Body of pancreas (tissue), 4 donors: ENCODE measurements around the gene PBX1.

ENCODE experiments used
- POLR2A ChIP-seq, 3 donors: fragments of 450-650 bp; IDR thresholded peaks; one replicate each; pipeline ENCODE4 v1.6.1; 2016; ENCODE audit warnings: antibody characterized with exemption in 3 of 3, mild to moderate bottlenecking in 2 of 3
- TF ChIP-seq, protein P1 (sequence below), 7 experiments: fragments of 450-650 bp in 4 of 7; fragments of 200-600 bp in 3 of 7; sonication (generic) in 3 of 7; IDR thresholded peaks; one replicate each; pipeline ENCODE4 v1.5.1; 2016 to 2019; ENCODE audit warnings: antibody characterized with exemption in 7 of 7

DNA sequence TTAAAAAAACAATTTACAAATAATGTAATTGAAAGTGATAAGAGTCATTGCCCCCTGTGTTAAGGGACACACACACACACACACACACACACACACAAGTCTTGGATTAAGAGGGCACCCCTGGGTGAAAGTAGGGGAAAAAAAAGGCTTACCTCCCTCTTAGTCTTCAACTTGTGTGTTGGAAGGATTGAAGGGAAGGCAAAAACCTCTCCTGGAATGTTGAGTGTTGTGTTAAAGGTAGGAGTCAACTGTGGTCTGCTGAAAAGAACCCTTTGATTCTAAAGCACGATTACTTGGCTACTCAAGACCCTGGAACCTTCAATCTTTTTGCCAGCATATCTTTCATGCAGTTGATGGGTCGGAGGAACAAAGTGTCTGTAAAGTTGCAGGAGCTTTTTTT, 6.4 kb downstream of the PBX1 start:
- TF ChIP-seq, protein P1, sequence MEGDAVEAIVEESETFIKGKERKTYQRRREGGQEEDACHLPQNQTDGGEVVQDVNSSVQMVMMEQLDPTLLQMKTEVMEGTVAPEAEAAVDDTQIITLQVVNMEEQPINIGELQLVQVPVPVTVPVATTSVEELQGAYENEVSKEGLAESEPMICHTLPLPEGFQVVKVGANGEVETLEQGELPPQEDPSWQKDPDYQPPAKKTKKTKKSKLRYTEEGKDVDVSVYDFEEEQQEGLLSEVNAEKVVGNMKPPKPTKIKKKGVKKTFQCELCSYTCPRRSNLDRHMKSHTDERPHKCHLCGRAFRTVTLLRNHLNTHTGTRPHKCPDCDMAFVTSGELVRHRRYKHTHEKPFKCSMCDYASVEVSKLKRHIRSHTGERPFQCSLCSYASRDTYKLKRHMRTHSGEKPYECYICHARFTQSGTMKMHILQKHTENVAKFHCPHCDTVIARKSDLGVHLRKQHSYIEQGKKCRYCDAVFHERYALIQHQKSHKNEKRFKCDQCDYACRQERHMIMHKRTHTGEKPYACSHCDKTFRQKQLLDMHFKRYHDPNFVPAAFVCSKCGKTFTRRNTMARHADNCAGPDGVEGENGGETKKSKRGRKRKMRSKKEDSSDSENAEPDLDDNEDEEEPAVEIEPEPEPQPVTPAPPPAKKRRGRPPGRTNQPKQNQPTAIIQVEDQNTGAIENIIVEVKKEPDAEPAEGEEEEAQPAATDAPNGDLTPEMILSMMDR (IDR thresholded peaks at IDR 0.05): no peak
- no peak for TF ChIP-seq POLR2A (IDR thresholded peaks at IDR 0.05)
